ENCODE data around the gene PIK3R6. TPM values are rescaled to one million over a fixed set of nuclear protein-coding genes. Genes with fewer than 3 reads are reported as not detected.

The PIK3R6 gene
- total RNA-seq, 1 experiment from 2014 or later, result not detected

- no peaks in the 10 kb centered on the region for H3K4me1 ChIP-seq (ENCODE audit: insufficient read depth, low read length)
- H3K9ac ChIP-seq (ENCODE audit: low read length), result no peak overlapping the region
- no peak overlapping the region for H2AFZ ChIP-seq (ENCODE audit: low read length)
- ATAC-seq, result no peak
- H3K9me2 ChIP-seq (replicated peaks; ENCODE audit: low read length), result no peaks in the 10 kb centered on the region
- no TSS peak for BruUV-seq (replicated peaks)
- no peaks in the 10 kb centered on the region for H3K9me3 ChIP-seq (ENCODE audit: low read length)
- ChIA-PET CTCF (no interaction called here), POLR2A (ENCODE audit: unreplicated experiment) (no interaction called here)
- H3K27ac ChIP-seq (ENCODE audit: low read length), result no peak overlapping the region
- intact Hi-C loops (cut with micrococcal nuclease), result no loop called here
- no peak overlapping the region for H3K4me2 ChIP-seq (ENCODE audit: low read length)
- no peaks in the 10 kb centered on the region for H3K79me2 ChIP-seq (ENCODE audit: low read length)
- H3K4me3 ChIP-seq (ENCODE audit: low read length), result no peak overlapping the region
- TF ChIP-seq EZH2phosphoT487 (IDR thresholded peaks at IDR 0.05; ENCODE audit: borderline replicate concordance, low read length), result no peak
- TF ChIP-seq EZH2 (IDR thresholded peaks at IDR 0.05; ENCODE audit: low read length, unreplicated experiment), result no peak
- TF ChIP-seq CTCF (conservative IDR thresholded peaks at IDR 0.05; ENCODE audit: low read depth, low read length), result no peak
- no peak for DNase-seq
- peaks cover 11% of the 10 kb centered on the region; the same call in 1 of the 2 replicates for H3K27me3 ChIP-seq (ENCODE audit: low read length)
- H4K20me1 ChIP-seq (ENCODE audit: low read length), result no peaks in the 10 kb centered on the region
- H3F3A ChIP-seq (ENCODE audit: low read length, unreplicated experiment), result no peaks in the 10 kb centered on the region
- no peaks in the 10 kb centered on the region for H3K36me3 ChIP-seq (ENCODE audit: low read depth, low read length)
Observed at GRCh38 chr17:8841844-8842243, 25.6 kb downstream of the PIK3R6 start.

GRCh38 chr17:8839410-8839935 is 28.0 kb downstream of the PIK3R6 start:
- no peak overlapping the region for H3K27ac ChIP-seq (ENCODE audit: low read length)
- BruUV-seq (replicated peaks), result no TSS peak
- H3F3A ChIP-seq (ENCODE audit: low read length, unreplicated experiment), result no peaks in the 10 kb centered on the region
- H3K9me3 ChIP-seq (ENCODE audit: low read length), result no peaks in the 10 kb centered on the region
- DNase-seq, result no peak
- H3K27me3 ChIP-seq (ENCODE audit: low read length), result peaks cover 11% of the 10 kb centered on the region; the same call in 1 of the 2 replicates
- H3K4me1 ChIP-seq (ENCODE audit: insufficient read depth, low read length), result no peaks in the 10 kb centered on the region
- no peaks in the 10 kb centered on the region for H4K20me1 ChIP-seq (ENCODE audit: low read length)
- H2AFZ ChIP-seq (ENCODE audit: low read length), result no peak overlapping the region
- no peaks in the 10 kb centered on the region for H3K36me3 ChIP-seq (ENCODE audit: low read depth, low read length)
- H3K4me3 ChIP-seq (ENCODE audit: low read length), result no peak overlapping the region
- TF ChIP-seq CTCF (conservative IDR thresholded peaks at IDR 0.05; ENCODE audit: low read depth, low read length) (no peak), EZH2phosphoT487 (IDR thresholded peaks at IDR 0.05; ENCODE audit: borderline replicate concordance, low read length) (no peak), EZH2 (IDR thresholded peaks at IDR 0.05; ENCODE audit: low read length, unreplicated experiment) (no peak)
- POLR2A ChIA-PET (ENCODE audit: unreplicated experiment), result no interaction called here
- H3K4me2 ChIP-seq (ENCODE audit: low read length), result no peak overlapping the region
- H3K9me2 ChIP-seq (replicated peaks; ENCODE audit: low read length), result no peaks in the 10 kb centered on the region
- H3K9ac ChIP-seq (ENCODE audit: low read length), result no peak overlapping the region
- no peak for ATAC-seq
- CTCF ChIA-PET, result no interaction called here
- intact Hi-C loops (cut with micrococcal nuclease), result no loop called here
- no peaks in the 10 kb centered on the region for H3K79me2 ChIP-seq (ENCODE audit: low read length)

GRCh38 chr17:8838551-8839095 is 28.9 kb downstream of the PIK3R6 start:
- Histone ChIP-seq H3K36me3 (ENCODE audit: low read depth, low read length) (no peaks in the 10 kb centered on the region), H3K79me2 (ENCODE audit: low read length) (no peaks in the 10 kb centered on the region), H3K4me1 (ENCODE audit: insufficient read depth, low read length) (no peaks in the 10 kb centered on the region), H3K4me3 (ENCODE audit: low read length) (no peak overlapping the region), H3K4me2 (ENCODE audit: low read length) (no peak overlapping the region), H3K9me3 (ENCODE audit: low read length) (no peaks in the 10 kb centered on the region), H3K27me3 (ENCODE audit: low read length) (peaks cover 11% of the 10 kb centered on the region; the same call in 1 of the 2 replicates), H3K9ac (ENCODE audit: low read length) (no peak overlapping the region), H3K9me2 (replicated peaks; ENCODE audit: low read length) (no peaks in the 10 kb centered on the region), H3K27ac (ENCODE audit: low read length) (no peak overlapping the region), H3F3A (ENCODE audit: low read length, unreplicated experiment) (no peaks in the 10 kb centered on the region), H2AFZ (ENCODE audit: low read length) (no peak overlapping the region), H4K20me1 (ENCODE audit: low read length) (no peaks in the 10 kb centered on the region)
- BruUV-seq (replicated peaks), result no TSS peak
- POLR2A ChIA-PET (ENCODE audit: unreplicated experiment), result no interaction called here
- CTCF ChIA-PET, result no interaction called here
- TF ChIP-seq EZH2 (IDR thresholded peaks at IDR 0.05; ENCODE audit: low read length, unreplicated experiment), result no peak
- TF ChIP-seq CTCF (conservative IDR thresholded peaks at IDR 0.05; ENCODE audit: low read depth, low read length), result no peak
- TF ChIP-seq EZH2phosphoT487 (IDR thresholded peaks at IDR 0.05; ENCODE audit: borderline replicate concordance, low read length), result no peak
- no peak for DNase-seq
- ATAC-seq, result no peak
- intact Hi-C loops (cut with micrococcal nuclease), result no loop called here

All from PC-3 (cell line).